GM23248 (cell line): ENCODE results near the gene ISYNA1. TPM values are rescaled to one million over a fixed set of nuclear protein-coding genes. Genes with fewer than 3 reads are reported as not detected.

ENCODE experiments used
- DNase-seq: peaks from one replicate; pipeline ENCODE4 v3.0.0-alpha.2; 2015
- H2AFZ ChIP-seq: fragments of 200-600 bp; sonication (generic); 2 replicates; pipeline ENCODE4 v1.6.1; 2016; ENCODE audit warnings: antibody characterized with exemption
- H3F3A ChIP-seq: fragments of 200-600 bp; sonication (generic); 2 replicates; pipeline ENCODE4 v1.6.1; 2016; ENCODE audit warnings: mild to moderate bottlenecking, antibody characterized with exemption, mixed run types; ENCODE audit not compliant: insufficient read depth
- H3K27ac ChIP-seq: fragments of 200-600 bp; sonication (generic); 2 replicates; pipeline ENCODE4 v1.5.1; 2016; ENCODE audit warnings: mild to moderate bottlenecking
- H3K27me3 ChIP-seq: fragments of 200-600 bp; sonication (generic); replicated peaks from 2 replicates; pipeline ENCODE4 v1.6.1; 2016; ENCODE audit warnings: mild to moderate bottlenecking; ENCODE audit not compliant: insufficient read depth
- H3K36me3 ChIP-seq: fragments of 200-600 bp; sonication (generic); 2 replicates; pipeline ENCODE4 v1.6.1; 2016; ENCODE audit warnings: low read depth, mild to moderate bottlenecking
- H3K4me1 ChIP-seq: fragments of 200-600 bp; sonication (generic); 2 replicates; pipeline ENCODE4 v1.6.1; 2016; ENCODE audit warnings: mild to moderate bottlenecking; ENCODE audit not compliant: insufficient read depth
- H3K4me2 ChIP-seq: fragments of 200-600 bp; sonication (generic); one replicate; pipeline ENCODE4 v1.6.1; 2016; ENCODE audit warnings: mild to moderate bottlenecking; ENCODE audit not compliant: unreplicated experiment
- H3K4me3 ChIP-seq: fragments of 200-600 bp; sonication (generic); 2 replicates; pipeline ENCODE4 v1.5.1; 2016; ENCODE audit warnings: mild to moderate bottlenecking
- H3K79me2 ChIP-seq: fragments of 200-600 bp; sonication (generic); 2 replicates; pipeline ENCODE4 v1.6.1; 2016; ENCODE audit warnings: mild to moderate bottlenecking; ENCODE audit not compliant: insufficient read depth
- H3K9ac ChIP-seq: fragments of 200-600 bp; sonication (generic); 2 replicates; pipeline ENCODE4 v1.6.1; 2016; ENCODE audit warnings: mild to moderate bottlenecking
- H3K9me2 ChIP-seq: fragments of 200-600 bp; sonication (generic); 2 replicates; pipeline ENCODE4 v1.6.1; 2016; ENCODE audit warnings: mixed run types, mild to moderate bottlenecking, moderate library complexity; ENCODE audit not compliant: insufficient read depth
- H3K9me3 ChIP-seq: fragments of 200-600 bp; sonication (generic); one replicate; pipeline ENCODE4 v1.6.1; 2017; ENCODE audit warnings: low read depth
- H4K20me1 ChIP-seq: fragments of 200-600 bp; sonication (generic); 2 replicates; pipeline ENCODE4 v1.6.0; 2016; ENCODE audit not compliant: insufficient read depth
- EZH2 ChIP-seq: fragments of 200-600 bp; sonication (generic); IDR thresholded peaks from 2 replicates; pipeline ENCODE4 v1.6.1; 2018; ENCODE audit warnings: antibody characterized with exemption, mild to moderate bottlenecking; ENCODE audit not compliant: insufficient read depth, poor library complexity, severe bottlenecking
- EZH2phosphoT487 ChIP-seq: fragments of 200-600 bp; sonication (generic); IDR thresholded peaks from 2 replicates; pipeline ENCODE4 v1.6.1; 2018; ENCODE audit warnings: antibody characterized with exemption, moderate library complexity, mild to moderate bottlenecking, low read depth; ENCODE audit not compliant: insufficient read depth
- WGBS, 2 experiments: methylation state at CpG; one replicate each; pipeline ENCODE4 v1.1.6; 2015 to 2017; ENCODE audit warnings: low lambda C conversion rate in 2 of 2, low coverage in 1 of 2; ENCODE audit errors: missing lambda C conversion rate in 2 of 2; 5-methylcytosine and 5-hydroxymethylcytosine counted together
- in situ Hi-C: fragments of 300-500 bp; cut with MboI; formaldehyde crosslinking; loops from 2 replicates; pipeline ENCODE4 v1.15.0; 2020
- polyA plus RNA-seq: library from polyadenylated mRNA; unstranded; fragments of >200 nt; fragmentation: Nextera tagmentation; extraction: Ambion mirVana; gene quantifications from 2 replicates; pipeline ENCODE4 v1.2.1, GENCODE V29; 2016
- total RNA-seq: library from RNA; depleted of rRNA; stranded (reverse); fragments of >200 nt; shearing (Covaris generic); gene quantifications from 2 replicates; pipeline ENCODE4 v1.2.3, GENCODE V29; 2014

Gene ISYNA1
- total and polyA plus RNA-seq, 2 experiments from 2014 or later = 5.5 to 17.2 TPM

GRCh38 chr19:18393836-18394235 is 44.1 kb downstream of the ISYNA1 start:
- Histone ChIP-seq H3K4me1 (peaks cover under 1% of the 10 kb centered on the region), H3K9me3 (no peaks in the 10 kb centered on the region), H3K27ac (no peak overlapping the region), H3K27me3 (no peaks in the 10 kb centered on the region), H3K36me3 (no peaks in the 10 kb centered on the region), H3F3A (peaks cover 3% of the 10 kb centered on the region), H3K4me3 (no peak overlapping the region), H3K79me2 (no peaks in the 10 kb centered on the region), H3K4me2 (no peak overlapping the region), H2AFZ (no peak overlapping the region), H3K9me2 (no peaks in the 10 kb centered on the region), H3K9ac (no peak overlapping the region), H4K20me1 (no peaks in the 10 kb centered on the region)
- TF ChIP-seq EZH2phosphoT487 (no peak), EZH2 (no peak)
- 33 to 43% methylated on average over 7 of the region's 7 CpGs for WGBS, 2 experiments
- no peak for DNase-seq
- in situ Hi-C loops = no loop called here

GRCh38 chr19:18392926-18393325 is 45.0 kb downstream of the ISYNA1 start:
- H3K36me3 ChIP-seq = no peaks in the 10 kb centered on the region
- H3F3A ChIP-seq = no peaks in the 10 kb centered on the region
- WGBS, 2 experiments = 88 to 91% methylated on average over 5 of the region's 5 CpGs
- H3K27ac ChIP-seq = no peak overlapping the region
- no peaks in the 10 kb centered on the region for H3K27me3 ChIP-seq
- no peak overlapping the region for H3K9ac ChIP-seq
- no peaks in the 10 kb centered on the region for H3K9me3 ChIP-seq
- in situ Hi-C loops = no loop called here
- H2AFZ ChIP-seq = no peak overlapping the region
- no peak for TF ChIP-seq EZH2phosphoT487
- no peak for TF ChIP-seq EZH2
- no peaks in the 10 kb centered on the region for H3K4me1 ChIP-seq
- H3K4me2 ChIP-seq = no peak overlapping the region
- no peak for DNase-seq
- H3K79me2 ChIP-seq = no peaks in the 10 kb centered on the region
- no peak overlapping the region for H3K4me3 ChIP-seq
- H4K20me1 ChIP-seq = no peaks in the 10 kb centered on the region
- no peaks in the 10 kb centered on the region for H3K9me2 ChIP-seq

GRCh38 chr19:18392417-18392816 is 45.5 kb downstream of the ISYNA1 start:
- Histone ChIP-seq H3F3A (no peaks in the 10 kb centered on the region), H3K9me2 (no peaks in the 10 kb centered on the region), H3K9ac (no peak overlapping the region), H3K27me3 (no peaks in the 10 kb centered on the region), H3K27ac (no peak overlapping the region), H3K4me3 (no peak overlapping the region), H3K4me1 (no peaks in the 10 kb centered on the region), H2AFZ (no peak overlapping the region), H3K4me2 (no peak overlapping the region), H3K36me3 (no peaks in the 10 kb centered on the region), H3K9me3 (no peaks in the 10 kb centered on the region), H4K20me1 (no peaks in the 10 kb centered on the region), H3K79me2 (no peaks in the 10 kb centered on the region)
- no peak for DNase-seq
- in situ Hi-C loops = no loop called here
- 69 to 74% methylated on average over 11 of the region's 11 CpGs for WGBS, 2 experiments
- TF ChIP-seq EZH2phosphoT487 = no peak
- no peak for TF ChIP-seq EZH2

- Histone ChIP-seq H3K9me3 (no peaks in the 10 kb centered on the region), H3K27me3 (no peaks in the 10 kb centered on the region), H3K4me3 (no peak overlapping the region), H4K20me1 (no peaks in the 10 kb centered on the region), H3K4me2 (no peak overlapping the region), H2AFZ (no peak overlapping the region), H3K79me2 (no peaks in the 10 kb centered on the region), H3K36me3 (no peaks in the 10 kb centered on the region), H3F3A (no peaks in the 10 kb centered on the region), H3K9ac (no peak overlapping the region), H3K9me2 (no peaks in the 10 kb centered on the region), H3K4me1 (no peaks in the 10 kb centered on the region), H3K27ac (no peak overlapping the region)
- in situ Hi-C loops = no loop called here
- DNase-seq = no peak
- TF ChIP-seq EZH2 (no peak), EZH2phosphoT487 (no peak)
- 67 to 68% methylated on average over 5 to 9 of the region's 9 CpGs for WGBS, 2 experiments
Observed at GRCh38 chr19:18391509-18392075, 46.3 kb downstream of the ISYNA1 start.
